C4-2B (cell line): ENCODE data around the gene VEPH1.

ENCODE experiments used
- CTCF ChIP-seq: fragments of 450-650 bp; conservative IDR thresholded peaks from 2 replicates; pipeline ENCODE4 v1.5.1; 2017; ENCODE audit warnings: mild to moderate bottlenecking
- ZFX ChIP-seq: fragments of 450-650 bp; IDR thresholded peaks from 2 replicates; pipeline ENCODE4 v1.6.1; 2017

GRCh38 chr3:157276801-157277200 lies 226.4 kb downstream of the VEPH1 start:
- no peak for TF ChIP-seq CTCF
- TF ChIP-seq ZFX: no peak
